SKM-1 treated with dmso at 0.1 percent for 144 hours (cell line): ENCODE results near the gene GSTM4.
A peak's percentile ranks its signal among the peaks of the same experiment; 100 is the strongest.

ENCODE experiments used
- DNase-seq: peaks from one replicate; lab custom pipeline; 2025; ENCODE audit not compliant: unreplicated experiment; lab: John Stamatoyannopoulos, UW

GSTM4 gene

DNA sequence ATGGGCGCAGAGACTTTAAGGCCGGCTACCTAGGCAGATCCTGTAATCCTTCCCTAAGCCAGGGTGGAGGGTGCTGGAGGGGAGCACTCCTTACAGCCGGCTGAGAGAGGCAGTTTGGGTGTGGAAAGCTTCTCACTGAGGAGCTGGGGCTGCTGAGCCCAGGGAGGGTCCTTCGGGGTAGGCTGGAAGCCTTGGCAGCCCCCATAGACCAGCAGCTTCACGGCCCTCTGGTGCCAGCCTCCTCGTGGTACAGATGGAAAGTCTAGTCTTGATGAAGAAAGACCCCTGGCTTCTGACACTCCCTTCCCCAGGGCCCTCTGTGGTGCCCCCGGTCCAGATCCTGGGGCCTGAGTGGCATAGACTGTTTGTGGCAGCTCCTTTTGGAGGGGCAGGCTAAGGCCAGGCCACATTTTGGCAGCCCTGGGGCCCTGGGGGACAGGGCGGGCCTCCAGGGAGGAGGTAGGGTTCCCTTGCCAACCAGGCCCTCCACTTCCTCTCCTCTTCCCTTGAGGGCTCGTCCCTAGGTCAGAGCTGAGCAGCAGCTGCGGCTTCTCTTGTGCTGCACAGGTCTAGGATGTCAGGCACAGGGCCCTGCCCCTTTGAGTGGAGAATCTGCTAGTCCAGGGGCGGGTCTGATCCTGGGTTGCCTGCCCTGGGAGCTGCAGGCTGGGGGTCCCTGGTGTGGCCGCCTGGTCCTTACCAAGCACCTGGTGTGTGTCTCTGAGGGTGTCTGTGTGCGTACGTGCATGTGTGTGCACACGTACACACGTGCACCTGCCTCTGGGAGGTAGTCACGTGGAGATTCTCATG lies 31.5 kb upstream of the GSTM4 start:
- DNase-seq: peak; percentile 28

DNA sequence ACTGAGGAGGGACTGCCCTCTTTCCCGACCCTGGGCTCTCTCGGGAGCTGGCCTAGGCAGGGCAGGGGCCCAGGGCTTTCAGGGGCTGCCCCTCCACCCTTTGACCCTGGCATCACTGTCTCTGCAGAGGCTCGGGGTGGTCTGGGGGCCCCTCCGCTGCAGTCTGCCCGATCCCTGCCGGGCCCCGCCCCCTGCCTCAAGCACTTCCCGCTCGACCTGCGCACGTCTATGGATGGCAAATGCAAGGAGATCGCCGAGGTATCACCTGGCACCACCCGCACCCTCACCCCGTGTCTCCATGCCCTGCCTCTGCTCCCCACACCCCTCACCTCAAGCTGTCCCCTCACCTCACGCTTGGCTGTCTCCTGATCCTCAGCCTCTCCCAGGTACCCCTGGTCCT lies 30.7 kb upstream of the GSTM4 start:
- no peak for DNase-seq

DNA sequence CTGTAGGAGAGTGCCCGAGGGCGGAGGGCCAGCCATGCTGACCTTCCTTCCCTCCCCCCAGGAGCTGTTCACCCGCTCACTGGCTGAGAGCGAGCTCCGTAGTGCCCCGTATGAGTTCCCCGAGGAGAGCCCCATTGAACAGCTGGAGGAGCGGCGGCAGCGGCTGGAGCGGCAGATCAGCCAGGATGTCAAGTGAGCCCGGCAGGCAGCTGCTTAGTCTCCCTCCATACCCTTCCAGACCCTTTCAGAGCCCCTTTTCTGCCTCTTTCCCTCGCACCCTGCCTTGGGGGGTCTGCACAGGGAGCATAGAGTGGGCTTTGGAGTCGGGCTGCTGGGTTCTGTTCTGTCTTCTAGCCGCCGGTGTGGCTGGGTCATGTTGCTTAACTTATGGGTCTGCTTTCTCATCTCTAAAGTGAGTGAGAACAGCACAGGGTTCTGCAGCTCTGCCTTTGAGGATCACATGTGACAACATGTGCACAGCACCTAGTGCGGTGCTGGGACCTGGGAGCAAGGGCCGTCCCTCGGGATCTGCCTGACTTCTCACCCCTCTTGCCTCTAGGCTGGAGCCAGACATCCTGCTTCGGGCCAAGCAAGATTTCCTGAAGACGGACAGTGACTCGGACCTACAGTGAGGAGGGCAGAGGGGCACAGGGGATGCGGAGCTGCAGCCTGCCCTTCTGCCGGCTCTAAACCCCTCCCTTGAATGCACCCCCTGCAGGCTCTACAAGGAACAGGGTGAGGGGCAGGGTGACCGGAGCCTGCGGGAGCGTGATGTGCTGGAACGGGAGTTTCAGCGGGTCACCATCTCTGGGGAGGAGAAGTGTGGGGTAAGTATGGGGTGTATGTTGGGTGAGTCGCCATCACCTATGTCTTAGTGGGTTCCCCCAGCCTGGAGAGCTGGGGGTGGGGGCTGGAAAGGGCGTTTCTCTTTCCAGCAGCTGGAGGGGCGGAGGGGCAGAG lies 30.0 kb upstream of the GSTM4 start:
- no peak for DNase-seq

DNA sequence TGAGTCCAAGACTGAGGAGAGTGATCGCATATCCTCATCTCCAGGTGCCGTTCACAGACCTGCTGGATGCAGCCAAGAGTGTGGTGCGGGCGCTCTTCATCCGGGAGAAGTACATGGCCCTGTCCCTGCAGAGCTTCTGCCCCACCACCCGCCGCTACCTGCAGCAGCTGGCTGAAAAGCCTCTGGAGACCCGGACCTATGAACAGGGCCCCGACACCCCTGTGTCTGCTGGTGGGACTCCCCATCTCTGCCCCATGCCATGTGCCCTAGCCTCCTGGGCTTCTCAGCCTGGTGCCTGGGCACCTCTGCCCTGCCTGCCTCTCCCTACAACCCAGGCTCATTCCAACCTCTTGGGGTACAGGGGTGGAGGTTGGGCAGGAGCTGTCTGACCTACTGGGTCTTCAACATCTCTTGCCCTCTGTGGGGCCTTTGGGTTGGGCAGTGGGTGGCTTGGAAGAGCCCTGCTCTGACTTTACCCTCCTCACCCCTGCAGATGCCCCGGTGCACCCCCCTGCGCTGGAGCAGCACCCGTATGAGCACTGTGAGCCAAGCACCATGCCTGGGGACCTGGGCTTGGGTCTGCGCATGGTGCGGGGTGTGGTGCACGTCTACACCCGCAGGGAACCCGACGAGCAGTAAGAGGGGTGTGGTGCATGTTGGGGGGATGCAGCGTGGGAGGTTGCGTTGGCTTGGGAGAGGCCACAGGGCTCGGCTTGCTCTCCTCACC lies 29.1 kb upstream of the GSTM4 start:
- DNase-seq: no peak

DNA sequence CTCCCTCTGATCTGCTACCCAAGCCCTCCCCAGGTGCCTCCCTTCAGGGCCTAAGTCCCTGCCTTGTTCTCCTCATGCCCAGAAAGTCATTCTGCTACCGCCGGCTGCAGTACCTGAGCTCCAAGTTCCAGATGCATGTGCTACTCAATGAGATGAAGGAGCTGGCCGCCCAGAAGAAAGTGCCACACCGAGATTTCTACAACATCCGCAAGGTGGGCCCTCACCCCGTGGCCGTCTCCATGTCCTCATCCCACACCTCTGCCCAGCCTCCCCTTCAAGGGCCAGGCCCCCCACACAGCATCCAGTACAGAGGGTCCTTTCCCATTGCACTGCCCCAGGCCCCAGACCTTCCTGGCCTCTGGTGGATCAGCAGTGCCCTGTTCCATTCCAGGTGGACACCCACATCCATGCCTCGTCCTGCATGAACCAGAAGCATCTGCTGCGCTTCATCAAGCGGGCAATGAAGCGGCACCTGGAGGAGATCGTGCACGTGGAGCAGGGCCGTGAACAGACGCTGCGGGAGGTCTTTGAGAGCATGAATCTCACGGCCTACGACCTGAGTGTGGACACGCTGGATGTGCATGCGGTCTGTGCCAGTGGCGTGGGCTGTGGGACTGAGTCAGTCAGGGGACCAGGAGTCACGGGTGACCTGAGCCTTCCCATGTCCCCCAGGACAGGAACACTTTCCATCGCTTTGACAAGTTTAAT lies 28.1 kb upstream of the GSTM4 start:
- DNase-seq: no peak

DNA sequence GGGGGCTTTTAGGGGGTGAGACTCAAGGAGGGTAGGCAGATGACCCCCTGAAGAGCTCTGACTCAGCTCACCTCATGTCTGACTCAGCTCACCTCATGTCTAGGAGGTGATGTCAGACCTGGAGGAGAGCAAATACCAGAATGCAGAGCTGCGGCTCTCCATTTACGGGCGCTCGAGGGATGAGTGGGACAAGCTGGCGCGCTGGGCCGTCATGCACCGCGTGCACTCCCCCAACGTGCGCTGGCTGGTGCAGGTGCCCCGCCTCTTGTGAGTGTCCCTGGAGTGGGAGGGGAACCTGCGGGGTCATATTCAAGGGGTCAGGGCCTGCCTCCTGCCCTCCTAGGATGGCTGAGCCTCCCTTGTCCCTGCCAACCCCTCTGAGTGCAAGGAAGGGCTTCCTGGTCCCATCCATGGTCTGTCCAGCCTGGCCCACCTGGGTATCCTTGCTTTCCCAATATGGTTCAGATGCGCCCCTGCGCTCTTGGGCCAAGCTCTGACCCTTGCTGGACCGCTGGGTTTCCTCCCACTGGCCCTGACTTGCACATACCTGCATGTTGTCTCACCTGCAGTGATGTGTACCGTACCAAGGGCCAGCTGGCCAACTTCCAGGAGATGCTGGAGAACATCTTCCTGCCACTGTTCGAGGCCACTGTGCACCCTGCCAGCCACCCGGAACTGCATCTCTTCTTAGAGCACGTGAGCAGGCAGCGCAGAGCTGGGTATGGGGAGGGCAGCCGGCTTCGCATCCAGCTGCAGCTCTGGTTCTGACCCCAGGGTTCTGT lies 27.2 kb upstream of the GSTM4 start:
- no peak for DNase-seq

DNA sequence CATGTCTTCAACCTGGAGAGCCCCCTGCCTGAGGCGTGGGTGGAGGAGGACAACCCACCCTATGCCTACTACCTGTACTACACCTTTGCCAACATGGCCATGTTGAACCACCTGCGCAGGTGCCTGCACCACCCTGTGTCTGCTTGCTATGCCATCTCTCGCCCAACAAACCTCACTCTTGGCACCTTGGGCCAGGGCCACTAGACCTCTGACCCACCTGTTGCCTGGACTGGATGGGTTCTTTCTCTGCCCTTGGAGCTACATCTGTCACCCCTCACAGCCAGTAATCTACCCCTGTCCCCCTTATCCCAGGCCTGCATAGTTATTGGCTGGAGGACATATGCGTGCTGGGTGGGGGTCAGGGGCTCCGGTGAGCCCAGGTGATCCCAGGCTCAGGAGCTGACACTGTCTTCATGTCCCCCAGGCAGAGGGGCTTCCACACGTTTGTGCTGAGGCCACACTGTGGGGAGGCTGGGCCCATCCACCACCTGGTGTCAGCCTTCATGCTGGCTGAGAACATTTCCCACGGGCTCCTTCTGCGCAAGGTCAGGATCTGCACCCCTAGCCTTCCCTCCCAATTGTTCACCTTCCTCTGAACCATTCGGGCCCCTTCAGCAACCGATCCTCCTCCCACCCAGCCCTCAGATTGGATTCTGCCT lies 26.4 kb upstream of the GSTM4 start:
- no peak for DNase-seq

DNA sequence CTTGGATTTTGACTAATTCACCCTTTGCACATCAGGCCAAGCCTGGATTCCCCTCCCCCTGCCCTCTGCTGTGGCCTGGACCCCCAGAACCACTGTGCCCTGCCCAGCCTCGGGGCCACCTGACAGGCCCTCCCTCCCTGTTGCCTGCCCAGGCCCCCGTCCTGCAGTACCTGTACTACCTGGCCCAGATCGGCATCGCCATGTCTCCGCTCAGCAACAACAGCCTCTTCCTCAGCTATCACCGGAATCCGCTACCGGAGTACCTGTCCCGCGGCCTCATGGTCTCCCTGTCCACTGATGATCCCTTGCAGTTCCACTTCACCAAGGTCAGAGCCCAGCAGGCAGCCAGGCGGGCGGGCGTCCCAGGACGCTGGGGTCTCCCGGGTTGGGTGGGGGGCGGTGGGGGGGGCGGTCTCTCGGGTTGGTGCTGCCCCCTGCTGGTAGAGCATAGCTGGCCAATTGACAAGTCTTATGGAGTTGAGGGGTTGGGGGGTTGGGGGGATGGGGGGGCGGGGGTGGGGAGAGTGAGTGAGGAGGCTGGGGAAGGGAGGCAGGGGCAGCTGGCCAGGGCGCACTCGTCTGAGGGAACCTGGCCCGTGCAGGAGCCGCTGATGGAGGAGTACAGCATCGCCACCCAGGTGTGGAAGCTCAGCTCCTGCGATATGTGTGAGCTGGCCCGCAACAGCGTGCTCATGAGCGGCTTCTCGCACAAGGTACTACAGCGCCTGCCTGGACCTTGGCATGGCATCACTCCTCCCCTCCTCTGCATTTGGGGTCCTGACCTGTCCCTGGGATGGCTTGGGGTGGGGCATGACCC lies 25.6 kb upstream of the GSTM4 start:
- no peak for DNase-seq

DNA sequence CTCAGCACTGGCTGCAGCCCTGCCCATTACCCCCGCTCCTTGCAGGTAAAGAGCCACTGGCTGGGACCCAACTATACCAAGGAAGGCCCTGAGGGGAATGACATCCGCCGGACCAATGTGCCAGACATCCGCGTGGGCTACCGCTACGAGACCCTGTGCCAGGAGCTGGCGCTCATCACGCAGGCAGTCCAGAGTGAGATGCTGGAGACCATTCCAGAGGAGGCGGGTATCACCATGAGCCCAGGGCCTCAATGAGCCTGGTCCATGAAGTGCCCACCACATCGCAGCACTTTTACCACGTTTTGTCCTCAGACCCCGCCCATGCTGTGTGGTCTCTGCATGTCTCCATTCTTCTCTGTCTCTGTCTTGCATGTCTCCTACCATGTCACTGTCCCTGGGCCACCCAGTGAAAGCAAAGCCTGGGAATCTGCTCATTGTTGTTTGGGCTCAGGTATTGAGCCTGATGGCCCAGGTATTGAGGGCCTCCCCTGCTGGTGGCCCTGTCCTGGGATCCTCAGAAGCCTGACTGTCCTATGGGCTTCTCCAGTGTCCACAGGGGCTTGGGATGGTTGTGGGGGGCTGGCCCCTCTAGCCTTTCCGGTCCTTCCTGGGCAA lies 24.9 kb upstream of the GSTM4 start:
- DNase-seq: no peak

DNA sequence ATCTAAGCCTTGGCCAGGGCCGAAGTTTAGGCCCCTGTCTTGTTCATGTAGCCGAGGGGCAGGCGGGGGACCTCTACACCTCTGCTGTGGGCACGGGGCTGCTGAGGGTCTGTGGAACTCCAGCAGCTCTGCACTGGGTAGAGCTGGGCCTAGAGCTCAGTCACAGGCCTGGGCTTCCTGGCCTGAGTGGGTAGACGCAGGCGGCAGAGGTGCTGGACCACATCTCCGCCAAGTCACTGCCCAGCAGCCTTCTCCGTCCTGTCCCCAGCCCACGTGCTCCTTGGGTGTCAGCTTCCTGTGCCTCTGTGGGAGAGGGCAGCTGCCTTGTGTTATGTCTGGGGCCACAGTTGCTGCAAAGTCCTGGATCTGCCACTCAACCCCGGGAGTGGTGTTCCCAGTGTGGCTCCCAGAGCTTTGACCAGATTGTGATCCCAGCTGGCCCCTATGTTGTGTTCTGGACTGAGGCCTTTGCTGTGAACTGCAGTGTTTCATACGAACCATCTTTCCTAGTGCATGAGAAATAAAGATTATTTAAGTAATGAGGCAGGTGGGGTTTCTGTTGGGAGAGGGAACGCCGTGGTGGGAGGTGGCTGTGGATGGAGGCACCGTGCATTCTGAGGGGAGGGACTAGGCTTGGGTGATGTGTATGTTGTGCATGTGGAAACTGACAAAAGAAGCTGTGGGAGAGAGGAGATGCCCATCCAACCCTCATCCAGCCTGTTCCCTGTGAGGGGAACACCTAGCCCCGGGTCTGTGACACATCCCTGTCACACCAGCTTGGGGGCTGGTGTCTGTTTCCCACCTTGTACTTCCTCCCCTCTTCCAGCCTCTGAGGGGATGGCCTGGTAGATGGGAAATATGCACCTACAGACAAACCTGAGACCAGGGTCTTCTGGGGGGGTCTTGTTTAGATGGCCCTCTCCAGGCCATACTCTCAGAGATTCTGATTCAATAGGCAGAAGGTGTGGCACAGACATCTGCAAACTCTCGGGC lies 24.1 kb upstream of the GSTM4 start:
- DNase-seq: no peak

DNA sequence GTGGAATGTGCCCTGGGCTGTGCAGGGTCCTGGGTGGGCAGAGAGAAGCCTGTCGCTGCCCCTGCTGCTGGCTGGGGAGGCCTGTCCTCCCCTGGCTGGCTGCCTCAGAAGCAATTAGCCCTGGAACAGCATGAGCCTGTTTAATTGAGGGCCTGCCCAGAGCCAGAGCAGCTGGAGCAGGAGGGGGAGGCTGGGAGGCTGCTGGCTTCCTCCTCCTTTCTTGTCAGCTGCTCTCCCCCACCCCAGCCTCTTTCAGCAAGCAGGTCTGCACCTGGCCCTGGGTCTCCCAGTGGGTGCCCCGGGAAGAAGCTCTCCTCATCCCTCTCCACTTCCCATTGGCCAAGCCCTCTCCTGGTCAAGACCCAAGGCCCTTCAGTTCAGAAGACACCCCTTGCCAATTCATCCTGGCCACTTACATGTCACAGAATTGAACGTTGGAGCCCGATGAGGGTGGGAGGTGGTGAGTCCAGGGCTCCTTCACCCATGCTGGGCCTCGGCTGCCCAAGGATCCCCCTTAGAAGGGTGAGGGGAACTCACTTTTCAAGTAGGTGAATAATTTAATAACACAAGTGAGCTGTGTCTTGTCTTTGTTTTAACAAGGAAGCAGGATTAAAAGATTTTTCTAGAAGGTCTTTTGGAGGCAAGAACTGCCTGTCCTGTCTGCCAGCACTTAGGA lies 23.1 kb upstream of the GSTM4 start:
- DNase-seq: no peak

DNA sequence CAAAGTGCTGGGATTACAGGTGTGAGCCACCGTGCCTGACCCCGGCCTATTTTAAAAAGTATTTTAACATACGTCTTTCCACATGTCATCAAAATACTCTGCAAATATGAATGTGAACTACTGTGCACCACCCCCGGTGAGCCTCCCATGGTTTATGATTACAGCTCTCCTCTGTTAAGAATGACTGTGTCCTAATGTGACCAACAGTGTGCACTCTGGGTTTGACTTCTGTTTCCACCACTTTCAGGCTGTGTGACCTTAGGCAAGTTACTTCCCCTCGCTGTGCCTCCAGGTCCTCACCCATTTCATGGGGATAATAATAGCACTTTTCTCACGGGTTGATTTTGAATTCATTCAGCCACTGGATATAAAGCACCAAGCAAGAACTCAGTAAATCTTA lies 21.6 kb upstream of the GSTM4 start:
- no peak for DNase-seq

DNA sequence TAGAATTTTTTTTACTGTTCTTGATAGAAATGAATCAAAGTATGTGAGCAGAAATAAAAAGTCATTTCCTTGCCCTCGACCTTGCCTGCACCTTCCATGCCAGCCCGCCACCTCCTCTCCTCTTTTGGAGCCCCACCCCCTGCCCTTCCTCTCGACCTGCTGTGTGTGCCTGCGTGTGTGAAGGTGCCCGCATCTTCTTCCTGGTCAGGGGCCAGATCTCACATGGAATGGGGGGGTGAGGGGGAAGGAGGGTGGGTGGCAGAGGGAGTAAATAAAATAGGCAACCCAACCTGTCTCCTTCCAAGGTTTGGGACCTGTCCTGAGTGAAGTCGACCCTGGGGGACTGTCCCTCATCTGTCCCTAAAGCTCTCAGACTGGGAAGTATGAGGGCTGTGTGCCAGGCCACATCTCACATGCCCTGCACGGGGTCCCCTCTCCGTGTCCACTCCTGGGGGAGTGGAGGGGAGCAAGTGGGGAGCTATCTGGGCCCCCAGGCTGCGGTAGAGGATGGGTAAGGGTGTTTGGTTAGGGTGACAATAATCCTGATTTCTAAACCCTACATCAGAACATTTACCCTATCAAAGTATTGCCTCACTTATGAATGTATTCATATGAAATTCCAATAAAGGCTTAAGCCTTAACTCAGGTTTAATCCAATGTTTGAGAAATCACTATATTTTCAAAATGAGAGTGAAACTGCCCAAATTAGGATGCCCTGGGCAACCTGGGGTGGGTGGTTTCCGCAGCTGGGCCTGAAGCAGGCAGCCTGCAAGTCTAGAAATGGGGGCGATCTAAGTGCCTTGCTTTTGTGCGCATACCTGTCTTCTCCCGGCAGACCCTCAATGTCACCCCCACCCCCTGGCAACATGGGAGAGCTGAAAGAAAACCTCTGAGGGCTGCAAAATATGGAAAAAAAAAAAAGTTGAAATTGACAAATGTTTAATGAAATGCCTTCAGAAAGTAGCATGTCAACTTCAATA lies 20.8 kb upstream of the GSTM4 start:
- no peak for DNase-seq

DNA sequence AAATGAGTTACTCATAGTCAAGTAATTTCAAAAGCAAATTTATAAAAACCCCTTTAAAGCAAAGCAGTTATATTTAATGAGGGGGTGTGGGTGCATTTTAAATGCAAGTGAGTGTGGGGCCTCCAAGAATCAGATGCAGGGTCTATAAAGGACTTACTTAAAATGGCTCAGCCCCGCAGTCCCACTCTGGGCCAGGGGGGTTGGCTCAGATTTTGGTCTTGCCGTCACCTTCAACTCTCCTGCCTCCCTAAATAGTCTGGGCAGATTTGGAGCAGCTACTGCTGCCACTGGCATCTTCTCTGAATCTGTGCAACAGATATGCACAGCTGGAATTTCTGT lies 20.1 kb upstream of the GSTM4 start:
- no peak for DNase-seq

DNA sequence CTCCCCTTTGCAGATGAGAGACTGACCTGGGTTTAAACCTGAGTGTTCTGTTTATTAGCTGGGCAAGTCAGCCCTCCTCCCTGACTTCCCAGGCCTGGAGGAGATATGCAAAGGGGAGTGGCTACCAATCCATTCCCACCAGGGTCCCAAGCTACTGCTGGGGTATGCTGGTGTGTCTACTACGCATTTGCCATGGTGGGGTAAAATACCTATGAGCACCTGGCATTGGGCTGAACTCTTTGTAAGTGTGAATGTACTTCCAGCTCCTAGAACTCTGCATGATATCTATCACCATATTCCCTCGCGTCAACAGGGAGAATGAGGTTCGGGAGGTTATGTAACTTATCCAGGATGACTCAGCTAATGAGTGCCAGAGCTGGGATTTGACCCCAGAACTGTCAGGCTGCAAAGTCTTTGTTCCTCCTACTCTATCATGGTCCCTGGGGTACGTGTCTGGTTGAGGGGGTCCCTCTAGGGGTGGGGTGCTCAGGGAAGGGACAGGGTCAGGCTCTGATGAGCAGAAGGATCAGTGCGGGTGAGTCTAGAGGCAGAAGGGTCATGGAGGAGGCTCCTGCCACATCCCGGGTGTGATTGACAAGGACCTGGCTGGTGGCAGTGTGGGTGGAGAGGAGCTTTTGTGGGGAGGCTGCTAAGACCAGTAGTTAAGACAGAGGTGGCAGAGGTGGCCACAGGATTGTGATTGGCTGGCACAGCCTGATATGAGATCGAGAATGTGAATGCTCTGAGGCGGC lies 19.5 kb upstream of the GSTM4 start:
- no peak for DNase-seq
